ENCODE data around the gene TMEM245. TPM values are rescaled to one million over a fixed set of nuclear protein-coding genes. Genes with fewer than 3 reads are reported as not detected.

Gene TMEM245
- total and polyA plus RNA-seq, 2 of the 13 experiments (the other 11 are each of a cell fraction or from before 2014, with no cell fraction given) = 53.5 to 55.4 TPM

- no peak for TF ChIP-seq MATR3 (CRISPR knock-in tag; IDR thresholded peaks at IDR 0.05)
- no peak for TF ChIP-seq NBN (conservative IDR thresholded peaks at IDR 0.05)
- 0 out of 2 replicates have a peak, but pooled peaks have one; percentile 18 for TF ChIP-seq SKIL (CRISPR knock-in tag; IDR thresholded peaks at IDR 0.05; ENCODE audit: borderline replicate concordance)
- TF ChIP-seq, protein P1, sequence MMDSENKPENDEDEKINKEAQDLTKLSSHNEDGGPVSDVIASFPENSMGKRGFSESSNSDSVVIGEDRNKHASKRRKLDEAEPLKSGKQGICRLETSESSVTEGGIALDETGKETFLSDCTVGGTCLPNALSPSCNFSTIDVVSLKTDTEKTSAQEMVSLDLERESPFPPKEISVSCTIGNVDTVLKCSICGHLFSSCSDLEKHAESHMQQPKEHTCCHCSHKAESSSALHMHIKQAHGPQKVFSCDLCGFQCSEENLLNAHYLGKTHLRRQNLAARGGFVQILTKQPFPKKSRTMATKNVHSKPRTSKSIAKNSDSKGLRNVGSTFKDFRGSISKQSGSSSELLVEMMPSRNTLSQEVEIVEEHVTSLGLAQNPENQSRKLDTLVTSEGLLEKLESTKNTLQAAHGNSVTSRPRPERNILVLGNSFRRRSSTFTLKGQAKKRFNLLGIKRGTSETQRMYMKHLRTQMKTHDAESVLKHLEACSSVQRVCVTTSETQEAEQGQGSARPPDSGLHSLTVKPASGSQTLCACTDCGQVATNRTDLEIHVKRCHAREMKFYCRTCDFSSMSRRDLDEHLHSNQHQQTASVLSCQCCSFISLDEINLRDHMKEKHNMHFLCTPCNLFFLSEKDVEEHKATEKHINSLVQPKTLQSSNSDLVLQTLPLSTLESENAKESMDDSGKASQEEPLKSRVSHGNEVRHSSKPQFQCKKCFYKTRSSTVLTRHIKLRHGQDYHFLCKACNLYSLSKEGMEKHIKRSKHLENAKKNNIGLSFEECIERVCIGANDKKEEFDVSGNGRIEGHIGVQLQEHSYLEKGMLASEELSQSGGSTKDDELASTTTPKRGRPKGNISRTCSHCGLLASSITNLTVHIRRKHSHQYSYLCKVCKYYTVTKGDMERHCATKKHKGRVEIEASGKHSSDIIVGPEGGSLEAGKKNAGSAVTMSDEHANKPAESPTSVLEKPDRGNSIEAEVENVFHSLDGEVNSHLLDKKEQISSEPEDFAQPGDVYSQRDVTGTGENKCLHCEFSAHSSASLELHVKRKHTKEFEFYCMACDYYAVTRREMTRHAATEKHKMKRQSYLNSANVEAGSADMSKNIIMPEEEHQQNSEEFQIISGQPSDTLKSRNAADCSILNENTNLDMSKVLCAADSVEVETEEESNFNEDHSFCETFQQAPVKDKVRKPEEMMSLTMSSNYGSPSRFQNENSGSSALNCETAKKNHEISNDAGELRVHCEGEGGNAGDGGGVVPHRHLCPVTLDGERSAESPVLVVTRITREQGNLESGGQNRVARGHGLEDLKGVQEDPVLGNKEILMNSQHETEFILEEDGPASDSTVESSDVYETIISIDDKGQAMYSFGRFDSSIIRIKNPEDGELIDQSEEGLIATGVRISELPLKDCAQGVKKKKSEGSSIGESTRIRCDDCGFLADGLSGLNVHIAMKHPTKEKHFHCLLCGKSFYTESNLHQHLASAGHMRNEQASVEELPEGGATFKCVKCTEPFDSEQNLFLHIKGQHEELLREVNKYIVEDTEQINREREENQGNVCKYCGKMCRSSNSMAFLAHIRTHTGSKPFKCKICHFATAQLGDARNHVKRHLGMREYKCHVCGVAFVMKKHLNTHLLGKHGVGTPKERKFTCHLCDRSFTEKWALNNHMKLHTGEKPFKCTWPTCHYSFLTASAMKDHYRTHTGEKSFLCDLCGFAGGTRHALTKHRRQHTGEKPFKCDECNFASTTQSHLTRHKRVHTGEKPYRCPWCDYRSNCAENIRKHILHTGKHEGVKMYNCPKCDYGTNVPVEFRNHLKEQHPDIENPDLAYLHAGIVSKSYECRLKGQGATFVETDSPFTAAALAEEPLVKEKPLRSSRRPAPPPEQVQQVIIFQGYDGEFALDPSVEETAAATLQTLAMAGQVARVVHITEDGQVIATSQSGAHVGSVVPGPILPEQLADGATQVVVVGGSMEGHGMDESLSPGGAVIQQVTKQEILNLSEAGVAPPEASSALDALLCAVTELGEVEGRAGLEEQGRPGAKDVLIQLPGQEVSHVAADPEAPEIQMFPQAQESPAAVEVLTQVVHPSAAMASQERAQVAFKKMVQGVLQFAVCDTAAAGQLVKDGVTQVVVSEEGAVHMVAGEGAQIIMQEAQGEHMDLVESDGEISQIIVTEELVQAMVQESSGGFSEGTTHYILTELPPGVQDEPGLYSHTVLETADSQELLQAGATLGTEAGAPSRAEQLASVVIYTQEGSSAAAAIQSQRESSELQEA (CRISPR knock-in tag; IDR thresholded peaks at IDR 0.05; ENCODE audit: not compliant biosample characterization) = no peak
- TF ChIP-seq ZNF850 (CRISPR knock-in tag; conservative IDR thresholded peaks at IDR 0.05) = no peak
- no peak for TF ChIP-seq TFDP2 (CRISPR knock-in tag; IDR thresholded peaks at IDR 0.05)
- no peak for TF ChIP-seq ZNF282 (IDR thresholded peaks at IDR 0.05; ENCODE audit: partially characterized antibody)
- TF ChIP-seq, protein P2, sequence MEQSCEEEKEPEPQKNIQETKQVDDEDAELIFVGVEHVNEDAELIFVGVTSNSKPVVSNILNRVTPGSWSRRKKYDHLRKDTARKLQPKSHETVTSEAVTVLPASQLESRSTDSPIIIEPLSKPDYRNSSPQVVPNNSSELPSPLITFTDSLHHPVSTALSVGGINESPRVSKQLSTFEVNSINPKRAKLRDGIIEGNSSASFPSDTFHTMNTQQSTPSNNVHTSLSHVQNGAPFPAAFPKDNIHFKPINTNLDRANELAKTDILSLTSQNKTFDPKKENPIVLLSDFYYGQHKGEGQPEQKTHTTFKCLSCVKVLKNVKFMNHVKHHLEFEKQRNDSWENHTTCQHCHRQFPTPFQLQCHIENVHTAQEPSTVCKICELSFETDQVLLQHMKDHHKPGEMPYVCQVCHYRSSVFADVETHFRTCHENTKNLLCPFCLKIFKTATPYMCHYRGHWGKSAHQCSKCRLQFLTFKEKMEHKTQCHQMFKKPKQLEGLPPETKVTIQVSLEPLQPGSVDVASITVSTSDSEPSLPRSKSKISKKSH (CRISPR knock-in tag; IDR thresholded peaks at IDR 0.05; ENCODE audit: borderline replicate concordance) = no peak
- TF ChIP-seq SRSF1 (optimal IDR thresholded peaks at IDR 0.05; ENCODE audit: low read depth, low read length) = no peak
- TF ChIP-seq PLRG1 (conservative IDR thresholded peaks at IDR 0.05) = no peak
- TF ChIP-seq CTCF (CRISPR knock-in tag; IDR thresholded peaks at IDR 0.05) = no peak
- no peak for TF ChIP-seq HMGA1 (CRISPR knock-in tag; conservative IDR thresholded peaks at IDR 0.05)
- TF ChIP-seq ZNF317 (CRISPR knock-in tag; IDR thresholded peaks at IDR 0.05) = no peak
These were observed 107.5 kb downstream of the TMEM245 start (continued) for GRCh38 chr9:109012009-109012875.

All from HepG2 (cell line).